OCI-LY1 (cell line): Measurements from ENCODE around the gene ABCB10.

Experiments
- H2AFZ ChIP-seq: fragments of 200-600 bp; sonication (generic), shearing (Covaris generic); 2 replicates; pipeline ENCODE4 v1.6.0; 2014; ENCODE audit warnings: antibody characterized with exemption, mild to moderate bottlenecking, low read length
- H3F3A ChIP-seq: fragments of 200-600 bp; sonication (generic), shearing (Covaris generic); 2 replicates; pipeline ENCODE4 v1.6.0; 2014; ENCODE audit warnings: mild to moderate bottlenecking, antibody characterized with exemption, low read length, moderate library complexity; ENCODE audit not compliant: insufficient read depth
- H3K27ac ChIP-seq: fragments of 200-600 bp; sonication (generic); 2 replicates; pipeline ENCODE4 v1.5.1; 2014; ENCODE audit warnings: low read length, mixed run types, mild to moderate bottlenecking, low read depth; ENCODE audit not compliant: poor library complexity, severe bottlenecking
- H3K27me3 ChIP-seq: fragments of 200-600 bp; sonication (generic); 2 replicates; pipeline ENCODE4 v1.6.0; 2014; ENCODE audit warnings: antibody characterized with exemption, mild to moderate bottlenecking, low read length, moderate library complexity; ENCODE audit not compliant: insufficient read depth
- H3K36me3 ChIP-seq: fragments of 200-600 bp; sonication (generic); 2 replicates; pipeline ENCODE4 v1.6.1; 2014; ENCODE audit warnings: mild to moderate bottlenecking, antibody characterized with exemption, low read length, moderate library complexity, mixed read lengths; ENCODE audit not compliant: insufficient read depth
- H3K4me1 ChIP-seq: fragments of 200-600 bp; sonication (generic); 2 replicates; pipeline ENCODE4 v1.5.1; 2014; ENCODE audit warnings: mild to moderate bottlenecking, low read length, moderate library complexity; ENCODE audit not compliant: insufficient read depth, severe bottlenecking
- H3K4me2 ChIP-seq: fragments of 200-600 bp; sonication (generic), shearing (Covaris generic); 2 replicates; pipeline ENCODE4 v1.6.1; 2014; ENCODE audit warnings: low read length
- H3K4me3 ChIP-seq: fragments of 200-600 bp; sonication (generic); 2 replicates; pipeline ENCODE4 v1.5.1; 2014; ENCODE audit warnings: low read length, low read depth, mild to moderate bottlenecking, mixed read lengths; ENCODE audit not compliant: poor library complexity, severe bottlenecking
- H3K79me2 ChIP-seq: fragments of 200-600 bp; shearing (Covaris generic); 2 replicates; pipeline ENCODE4 v1.6.1; 2016; ENCODE audit warnings: mixed run types, low read length, mixed read lengths; ENCODE audit not compliant: insufficient read depth
- H3K9ac ChIP-seq: fragments of 200-600 bp; sonication (generic), shearing (Covaris generic); 2 replicates; pipeline ENCODE4 v1.6.1; 2014; ENCODE audit warnings: mild to moderate bottlenecking, low read length, mixed read lengths
- H3K9me2 ChIP-seq: fragments of 200-600 bp; sonication (generic), shearing (Covaris generic); 2 replicates; pipeline ENCODE4 v1.6.1; 2014; ENCODE audit warnings: low read depth, mild to moderate bottlenecking, low read length, mixed read lengths
- H3K9me3 ChIP-seq: fragments of 200-600 bp; shearing (Covaris generic); 2 replicates; pipeline ENCODE4 v1.6.1; 2014; ENCODE audit warnings: low read length, mixed read lengths
- H4K20me1 ChIP-seq: fragments of 200-600 bp; sonication (generic), shearing (Covaris generic); 2 replicates; pipeline ENCODE4 v1.6.0; 2016; ENCODE audit warnings: mild to moderate bottlenecking, low read length; ENCODE audit not compliant: insufficient read depth
- CTCF ChIP-seq: fragments of 200-600 bp; sonication (generic), shearing (Covaris generic); IDR thresholded peaks from 2 replicates; pipeline ENCODE4 v1.5.1; 2017; ENCODE audit warnings: mild to moderate bottlenecking, antibody characterized with exemption, low read length, moderate library complexity, mixed read lengths
- EZH2 ChIP-seq: fragments of 200-600 bp; sonication (generic), shearing (Covaris generic); IDR thresholded peaks from 2 replicates; pipeline ENCODE4 v1.8.0; 2017; ENCODE audit warnings: borderline replicate concordance, mixed run types, mild to moderate bottlenecking, antibody characterized with exemption, low read length, moderate library complexity, mixed read lengths

The ABCB10 gene

GRCh38 chr1:229474509-229474908 is 84.0 kb downstream of the ABCB10 start:
- Histone ChIP-seq H3K4me3 (no peak overlapping the region), H3K27ac (no peak overlapping the region), H3K4me2 (no peak overlapping the region), H2AFZ (no peak overlapping the region), H3K27me3 (no peaks in the 10 kb centered on the region), H3K9me2 (no peaks in the 10 kb centered on the region), H3F3A (no peaks in the 10 kb centered on the region), H3K9me3 (no peaks in the 10 kb centered on the region), H3K4me1 (peaks cover 10% of the 10 kb centered on the region), H3K36me3 (peaks cover 57% of the 10 kb centered on the region), H4K20me1 (no peaks in the 10 kb centered on the region), H3K9ac (no peak overlapping the region), H3K79me2 (no peaks in the 10 kb centered on the region)
- no peak for TF ChIP-seq CTCF
- no peak for TF ChIP-seq EZH2

GRCh38 chr1:229471175-229471574 is 87.3 kb downstream of the ABCB10 start:
- Histone ChIP-seq H3K79me2 (no peaks in the 10 kb centered on the region), H3K27me3 (no peaks in the 10 kb centered on the region), H3K4me3 (no peak overlapping the region), H3F3A (no peaks in the 10 kb centered on the region), H3K27ac (no peak overlapping the region), H3K4me1 (no peaks in the 10 kb centered on the region), H2AFZ (no peak overlapping the region), H3K36me3 (peaks cover 75% of the 10 kb centered on the region), H3K9me2 (no peaks in the 10 kb centered on the region), H3K4me2 (no peak overlapping the region), H3K9ac (no peak overlapping the region), H3K9me3 (no peaks in the 10 kb centered on the region), H4K20me1 (no peaks in the 10 kb centered on the region)
- TF ChIP-seq CTCF (no peak), EZH2 (no peak)

- Histone ChIP-seq H3K4me1 (no peaks in the 10 kb centered on the region), H3F3A (no peaks in the 10 kb centered on the region), H3K4me2 (no peak overlapping the region), H2AFZ (no peak overlapping the region), H3K9me2 (no peaks in the 10 kb centered on the region), H3K27ac (no peak overlapping the region), H3K4me3 (no peak overlapping the region), H3K27me3 (no peaks in the 10 kb centered on the region), H3K36me3 (peaks cover 78% of the 10 kb centered on the region), H3K9me3 (no peaks in the 10 kb centered on the region), H3K79me2 (no peaks in the 10 kb centered on the region), H4K20me1 (no peaks in the 10 kb centered on the region), H3K9ac (no peak overlapping the region)
- no peak for TF ChIP-seq EZH2
- TF ChIP-seq CTCF = no peak
Observed at GRCh38 chr1:229470406-229471043, 88.0 kb downstream of the ABCB10 start.
